GM21576 (cell line): ENCODE data around the gene TECR.
"Not testable (repeated sequence)": the region's sequence is repeated elsewhere in the genome, so short reads cannot be mapped to it uniquely, and the experiment has no call there.

Source experiments
- ATAC-seq: cut with Tn5 transposase; IDR thresholded peaks from one replicate; pipeline ENCODE4 v1.9.1; 2021; ENCODE audit warnings: mild to moderate bottlenecking, moderate library complexity; ENCODE audit not compliant: unreplicated experiment

Gene TECR

GRCh38 chr19:14533450-14533849, 4.1 kb downstream of the TECR start:
- ATAC-seq = no peak

- ATAC-seq = no peak
Measured at GRCh38 chr19:14536926-14537692, 7.7 kb downstream of the TECR start.

- no peak for ATAC-seq
Measured at GRCh38 chr19:14540741-14541525, 11.5 kb downstream of the TECR start.

GRCh38 chr19:14541979-14542378, 12.6 kb downstream of the TECR start:
- ATAC-seq = not testable (repeated sequence)

GRCh38 chr19:14542711-14543328, 13.4 kb downstream of the TECR start:
- no peak for ATAC-seq

GRCh38 chr19:14544047-14544446, 14.7 kb downstream of the TECR start:
- no peak for ATAC-seq

GRCh38 chr19:14544977-14545715, 15.8 kb downstream of the TECR start:
- ATAC-seq = no peak

GRCh38 chr19:14545716-14546082, 16.3 kb downstream of the TECR start:
- no peak for ATAC-seq

- no peak for ATAC-seq
Measured at GRCh38 chr19:14550201-14550754, 20.9 kb downstream of the TECR start.

GRCh38 chr19:14551134-14552005, 22.0 kb downstream of the TECR start:
- not testable (repeated sequence) for ATAC-seq

- ATAC-seq = not testable (repeated sequence)
Measured at GRCh38 chr19:14552006-14552360, 22.6 kb downstream of the TECR start.

GRCh38 chr19:14553042-14553938, 23.9 kb downstream of the TECR start:
- ATAC-seq = no peak

- no peak for ATAC-seq
Measured at GRCh38 chr19:14553939-14554243, 24.5 kb downstream of the TECR start.

- ATAC-seq = no peak
Measured at GRCh38 chr19:14554382-14554812, 25.0 kb downstream of the TECR start.

GRCh38 chr19:14555918-14556661, 26.7 kb downstream of the TECR start:
- no peak for ATAC-seq

- ATAC-seq = peak; percentile 46
Measured at GRCh38 chr19:14556662-14557188, 27.3 kb downstream of the TECR start.

- no peak for ATAC-seq
Measured at GRCh38 chr19:14558370-14559066, 29.1 kb downstream of the TECR start.
